ENCODE measurements around the gene PAQR4. TPM values are rescaled to one million over a fixed set of nuclear protein-coding genes. Genes with fewer than 3 reads are reported as not detected.
"Not testable (repeated sequence)": the region's sequence is repeated elsewhere in the genome, so short reads cannot be mapped to it uniquely, and the experiment has no call there.

The PAQR4 gene
- total and polyA plus RNA-seq, 8 donors = 9.5 to 20.1 (median 15.4) TPM

DNA sequence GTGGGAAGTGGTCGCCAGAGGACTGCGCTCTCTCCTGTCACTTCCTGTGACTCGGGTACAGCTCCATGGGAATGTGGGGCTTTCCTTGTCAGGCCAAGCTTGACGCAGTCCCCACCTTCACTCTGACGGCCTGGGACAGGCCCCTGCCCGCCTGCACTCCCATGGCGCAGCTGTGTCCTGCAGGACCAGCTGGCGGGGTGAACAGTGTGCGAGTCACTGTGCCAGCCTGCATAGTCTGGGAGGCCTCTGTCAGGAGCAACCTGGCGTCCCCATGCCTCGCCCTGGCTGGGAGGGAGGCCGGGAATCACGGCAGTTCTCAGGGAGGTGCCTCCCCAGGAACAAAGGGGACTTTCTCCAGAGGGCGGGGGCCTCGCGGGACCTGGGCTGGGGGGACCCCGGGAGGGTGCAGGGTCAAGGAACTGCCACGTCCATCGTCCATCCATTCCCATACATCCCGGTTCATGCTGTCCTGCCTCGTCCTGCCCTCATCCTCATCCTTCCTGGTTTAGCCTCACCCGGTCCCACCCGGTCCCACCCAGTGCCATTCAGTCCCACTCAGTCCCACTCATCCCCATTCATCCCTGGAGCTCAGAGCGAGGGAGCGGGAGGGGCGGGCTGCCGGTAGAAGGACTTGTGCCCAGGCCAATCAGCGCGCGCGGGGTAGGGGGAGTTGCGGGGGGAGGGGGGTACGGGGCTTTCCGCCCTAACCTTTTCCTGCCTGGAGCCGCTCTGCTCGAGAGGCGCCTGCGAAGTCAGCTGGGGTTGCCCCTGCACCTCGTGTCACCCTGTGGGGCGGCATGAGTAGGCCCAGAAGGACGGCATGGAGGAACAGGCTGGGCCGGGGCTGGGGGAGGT, 44.0 kb upstream of the PAQR4 start:
- Histone ChIP-seq H3K4me3 (no peak overlapping the region), H3K36me3 (peaks cover 0 to 19% of the 10 kb centered on the region in 2 donors), H3K27me3 (no peaks in the 10 kb centered on the region), H3K27ac (no peak overlapping the region), H3K9me3 (no peaks in the 10 kb centered on the region), H3K4me1 (peaks cover 0 to 11% of the 10 kb centered on the region in 2 donors)
- TF ChIP-seq, protein P1, sequence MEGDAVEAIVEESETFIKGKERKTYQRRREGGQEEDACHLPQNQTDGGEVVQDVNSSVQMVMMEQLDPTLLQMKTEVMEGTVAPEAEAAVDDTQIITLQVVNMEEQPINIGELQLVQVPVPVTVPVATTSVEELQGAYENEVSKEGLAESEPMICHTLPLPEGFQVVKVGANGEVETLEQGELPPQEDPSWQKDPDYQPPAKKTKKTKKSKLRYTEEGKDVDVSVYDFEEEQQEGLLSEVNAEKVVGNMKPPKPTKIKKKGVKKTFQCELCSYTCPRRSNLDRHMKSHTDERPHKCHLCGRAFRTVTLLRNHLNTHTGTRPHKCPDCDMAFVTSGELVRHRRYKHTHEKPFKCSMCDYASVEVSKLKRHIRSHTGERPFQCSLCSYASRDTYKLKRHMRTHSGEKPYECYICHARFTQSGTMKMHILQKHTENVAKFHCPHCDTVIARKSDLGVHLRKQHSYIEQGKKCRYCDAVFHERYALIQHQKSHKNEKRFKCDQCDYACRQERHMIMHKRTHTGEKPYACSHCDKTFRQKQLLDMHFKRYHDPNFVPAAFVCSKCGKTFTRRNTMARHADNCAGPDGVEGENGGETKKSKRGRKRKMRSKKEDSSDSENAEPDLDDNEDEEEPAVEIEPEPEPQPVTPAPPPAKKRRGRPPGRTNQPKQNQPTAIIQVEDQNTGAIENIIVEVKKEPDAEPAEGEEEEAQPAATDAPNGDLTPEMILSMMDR (IDR thresholded peaks at IDR 0.05) = no peak
- DNase-seq (peak in 1 of 4 donors; percentile 24), ATAC-seq (no peak)
- intact Hi-C loops (cut with DNase I) = loop anchor here in 1 of 2 donors (10.0 kb wide), 1 partner anchor 50 kb away; no protein-coding TSS in a partner anchor

DNA sequence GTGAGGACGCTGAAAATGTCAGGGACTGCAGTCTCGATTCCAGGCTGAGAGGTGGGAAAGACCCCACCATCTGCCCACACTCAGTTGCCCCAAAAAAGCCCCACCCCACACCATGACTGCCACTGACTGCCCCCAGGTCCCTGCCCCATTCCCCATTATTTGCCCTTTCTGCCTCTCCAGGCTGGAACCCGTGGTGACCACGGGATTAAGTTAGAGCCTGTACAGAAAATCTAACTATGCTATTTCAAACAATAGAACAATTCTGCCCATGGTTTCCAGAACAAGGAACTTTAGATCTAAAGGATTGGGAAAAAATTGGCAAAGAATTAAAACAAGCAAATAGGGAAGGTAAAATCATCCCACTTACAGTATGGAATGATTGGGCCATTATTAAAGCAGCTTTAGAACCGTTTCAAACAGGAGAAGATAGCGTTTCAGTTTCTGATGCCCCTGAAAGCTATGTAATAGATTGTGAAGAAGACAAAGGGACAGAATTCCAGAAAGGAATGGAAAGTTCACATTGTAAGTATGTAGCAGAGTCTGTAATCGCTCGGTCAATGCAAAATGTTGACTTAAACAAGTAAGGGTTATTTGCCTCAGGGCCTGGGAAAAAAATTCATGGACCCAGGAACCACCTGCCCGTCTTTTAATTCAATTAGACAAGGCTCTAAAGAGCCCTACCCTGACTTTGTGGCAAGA, 43.0 kb upstream of the PAQR4 start:
- Histone ChIP-seq H3K27ac (no peak overlapping the region), H3K9me3 (no peaks in the 10 kb centered on the region), H3K4me3 (no peak overlapping the region), H3K4me1 (peaks cover 0 to 11% of the 10 kb centered on the region in 2 donors), H3K36me3 (peaks cover 0 to 29% of the 10 kb centered on the region in 2 donors), H3K27me3 (no peaks in the 10 kb centered on the region)
- DNase-seq = no peak
- ATAC-seq = no peak
- TF ChIP-seq, protein P1 (IDR thresholded peaks at IDR 0.05) = no peak
- intact Hi-C loops (cut with DNase I) = loop anchor here in 1 of 2 donors (10.0 kb wide), 1 partner anchor 51 kb away; no protein-coding TSS in a partner anchor

GRCh38 chr16:2926650-2926999, 42.5 kb upstream of the PAQR4 start:
- H3K9me3 ChIP-seq = no peaks in the 10 kb centered on the region
- ATAC-seq (no peak), DNase-seq (no peak)
- H3K27me3 ChIP-seq = no peaks in the 10 kb centered on the region
- H3K4me3 ChIP-seq = no peak overlapping the region
- peaks cover 0 to 11% of the 10 kb centered on the region in 2 donors for H3K4me1 ChIP-seq
- peaks cover 0 to 31% of the 10 kb centered on the region in 2 donors for H3K36me3 ChIP-seq
- H3K27ac ChIP-seq = no peak overlapping the region
- TF ChIP-seq, protein P1 (IDR thresholded peaks at IDR 0.05) = no peak
- intact Hi-C loops (cut with DNase I) = loop anchor here in 1 of 2 donors (10.0 kb wide), 1 partner anchor 52 kb away; no protein-coding TSS in a partner anchor

DNA sequence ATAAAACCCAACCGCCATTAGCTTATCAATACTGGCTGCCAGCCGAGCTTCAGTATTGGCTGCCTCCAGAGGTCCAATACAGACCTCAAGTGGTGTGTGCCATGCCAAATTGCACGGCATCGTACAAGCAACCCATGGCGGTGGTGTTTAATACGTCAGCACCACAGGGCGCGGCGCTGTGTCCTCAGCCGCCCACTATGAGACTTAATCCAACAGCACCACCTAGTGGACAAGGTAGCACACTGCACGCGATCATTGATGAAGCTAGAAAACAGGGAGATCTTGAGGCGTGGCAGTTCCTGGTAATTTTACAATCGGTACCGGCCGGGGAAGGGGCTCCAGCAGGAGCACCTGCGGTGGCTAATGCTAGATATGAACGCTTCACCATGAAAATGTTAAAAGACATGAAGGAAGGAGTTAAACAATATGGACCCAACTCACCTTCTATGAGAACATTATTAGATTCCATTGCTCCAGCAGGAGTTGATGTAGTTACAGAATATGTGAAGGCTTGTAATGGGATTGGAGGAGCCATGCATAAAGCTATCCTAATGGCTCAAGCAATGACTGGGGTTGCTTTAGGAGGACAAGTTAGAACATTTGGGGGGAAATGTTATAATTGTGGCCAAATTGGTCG, 42.0 kb upstream of the PAQR4 start:
- ATAC-seq (peak; percentile 99), DNase-seq (peak; percentile 73 to 93 (median 86))
- H3K27ac ChIP-seq = no peak overlapping the region
- TF ChIP-seq, protein P1 (IDR thresholded peaks at IDR 0.05) = peak; percentile 97 to 99
- H3K9me3 ChIP-seq = no peaks in the 10 kb centered on the region
- H3K36me3 ChIP-seq = peaks cover 0 to 31% of the 10 kb centered on the region in 2 donors
- no peaks in the 10 kb centered on the region for H3K27me3 ChIP-seq
- H3K4me3 ChIP-seq = no peak overlapping the region
- intact Hi-C loops (cut with DNase I) = loop anchor here in 1 of 2 donors (10.0 kb wide), 1 partner anchor 52 kb away; no protein-coding TSS in a partner anchor
- H3K4me1 ChIP-seq = peaks cover 0 to 11% of the 10 kb centered on the region in 2 donors

GRCh38 chr16:2928151-2928550, 41.0 kb upstream of the PAQR4 start:
- H3K27ac ChIP-seq, H3K27me3 ChIP-seq, ATAC-seq, H3K9me3 ChIP-seq, DNase-seq, H3K4me3 ChIP-seq: not testable (repeated sequence)
- peaks cover 0 to 11% of the 10 kb centered on the region in 2 donors for H3K4me1 ChIP-seq
- peaks cover 0 to 33% of the 10 kb centered on the region in 2 donors for H3K36me3 ChIP-seq
- intact Hi-C loops (cut with DNase I) = loop anchor here in 1 of 2 donors (10.0 kb wide), 1 partner anchor 53 kb away; no protein-coding TSS in a partner anchor
